SK-N-SH treated with all-trans-retinoic acid at 6 μM for 48 hours (cell line): ENCODE results near the gene ELAVL1.

Experiments used
- ATAC-seq: fragments of 200-7000 bp; cut with Tn5 transposase; 3 replicates; pipeline ENCODE4 v1.9.1; 2020; ENCODE audit warnings: mild to moderate bottlenecking, moderate library complexity
- ARNTL ChIP-seq: fragments of 450-650 bp; formaldehyde crosslinking; IDR thresholded peaks from 2 replicates; pipeline ENCODE4 v1.5.0; 2020; ENCODE audit warnings: low read depth, mild to moderate bottlenecking, moderate library complexity, borderline replicate concordance
- BACH2 ChIP-seq: fragments of 250-450 bp; sonication (Bioruptor Pico); IDR thresholded peaks from 2 replicates; pipeline ENCODE4 v1.9.0; 2021; ENCODE audit warnings: mild to moderate bottlenecking, borderline replicate concordance
- CSDC2 ChIP-seq: fragments of 250-450 bp; sonication (Bioruptor Pico); IDR thresholded peaks from 2 replicates; pipeline ENCODE4 v1.5.0; 2020; ENCODE audit warnings: mild to moderate bottlenecking, moderate library complexity
- ESRRG ChIP-seq: fragments of 250-450 bp; sonication (Bioruptor Pico); IDR thresholded peaks from 2 replicates; pipeline ENCODE4 v1.6.1; 2021; ENCODE audit warnings: mild to moderate bottlenecking
- GLIS3 ChIP-seq: fragments of 250-450 bp; sonication (Bioruptor Pico); IDR thresholded peaks from 2 replicates; pipeline ENCODE4 v1.5.0; 2020; ENCODE audit warnings: mild to moderate bottlenecking, moderate library complexity
- ISL1 ChIP-seq: fragments of 250-450 bp; sonication (Bioruptor Pico); IDR thresholded peaks from 2 replicates; pipeline ENCODE4 v2.1.2; 2022; ENCODE audit warnings: mild to moderate bottlenecking, moderate library complexity
- OSR1 ChIP-seq: fragments of 250-450 bp; sonication (Bioruptor Pico); IDR thresholded peaks from 2 replicates; pipeline ENCODE4 v1.8.0; 2022; ENCODE audit warnings: moderate library complexity, mild to moderate bottlenecking, inconsistent platforms
- PPARA ChIP-seq: fragments of 250-450 bp; sonication (Bioruptor Pico); IDR thresholded peaks from 2 replicates; pipeline ENCODE4 v1.5.0; 2020; ENCODE audit warnings: mild to moderate bottlenecking, borderline replicate concordance
- RARB ChIP-seq: fragments of 250-450 bp; sonication (Bioruptor Pico); IDR thresholded peaks from 2 replicates; pipeline ENCODE4 v1.8.0; 2021; ENCODE audit warnings: mild to moderate bottlenecking, moderate library complexity
- SNAI2 ChIP-seq: fragments of 250-450 bp; sonication (Bioruptor Pico); IDR thresholded peaks from 2 replicates; pipeline ENCODE4 v1.5.0; 2020; ENCODE audit warnings: mild to moderate bottlenecking, moderate library complexity
- TCF4 ChIP-seq: fragments of 250-450 bp; sonication (Bioruptor Pico); IDR thresholded peaks from 2 replicates; pipeline ENCODE4 v1.8.0; 2021; ENCODE audit warnings: mild to moderate bottlenecking, moderate library complexity, borderline replicate concordance
- TOX ChIP-seq: fragments of 250-450 bp; sonication (Bioruptor Pico); IDR thresholded peaks from 2 replicates; pipeline ENCODE4 v1.8.0; 2021; ENCODE audit warnings: mild to moderate bottlenecking, moderate library complexity, borderline replicate concordance
- ZC3H10 ChIP-seq: fragments of 250-450 bp; sonication (Bioruptor Pico); IDR thresholded peaks from 2 replicates; pipeline ENCODE4 v1.5.1; 2021; ENCODE audit warnings: mild to moderate bottlenecking, moderate library complexity
- ZFP3 ChIP-seq: fragments of 250-450 bp; sonication (Bioruptor Pico); IDR thresholded peaks from 2 replicates; pipeline ENCODE4 v1.5.0; 2020; ENCODE audit warnings: mild to moderate bottlenecking, moderate library complexity
- ZFP30 ChIP-seq: fragments of 450-650 bp; formaldehyde crosslinking; IDR thresholded peaks from 2 replicates; pipeline ENCODE4 v1.5.0; 2022; ENCODE audit warnings: mild to moderate bottlenecking, moderate library complexity
- ZNF565 ChIP-seq: fragments of 450-650 bp; formaldehyde crosslinking; conservative IDR thresholded peaks from 2 replicates; pipeline ENCODE4 v1.5.0; 2020; ENCODE audit warnings: low read depth, mild to moderate bottlenecking, moderate library complexity
- ZNF70 ChIP-seq: fragments of 450-650 bp; formaldehyde crosslinking; IDR thresholded peaks from 2 replicates; pipeline ENCODE4 v1.5.0; 2020; ENCODE audit warnings: mild to moderate bottlenecking, moderate library complexity
- ZNF8 ChIP-seq: fragments of 450-650 bp; formaldehyde crosslinking; IDR thresholded peaks from 2 replicates; pipeline ENCODE4 v1.5.0; 2020; ENCODE audit warnings: mild to moderate bottlenecking, moderate library complexity
- TF ChIP-seq, protein P1 (sequence below): fragments of 250-450 bp; sonication (Bioruptor Pico); IDR thresholded peaks from 2 replicates; pipeline ENCODE4 v1.5.0; 2020; ENCODE audit warnings: mild to moderate bottlenecking, moderate library complexity
- TF ChIP-seq, protein P2 (sequence below): fragments of 250-450 bp; sonication (Bioruptor Pico); IDR thresholded peaks from 2 replicates; pipeline ENCODE4 v1.5.1; 2021; ENCODE audit warnings: mild to moderate bottlenecking, moderate library complexity
- TF ChIP-seq, protein P3 (sequence below): fragments of 250-450 bp; sonication (Bioruptor Pico); IDR thresholded peaks from 2 replicates; pipeline ENCODE4 v1.5.1; 2020; ENCODE audit warnings: low read depth, mild to moderate bottlenecking, moderate library complexity
- TF ChIP-seq, protein P4 (sequence below): fragments of 250-450 bp; sonication (Bioruptor Pico); IDR thresholded peaks from 2 replicates; pipeline ENCODE4 v1.8.0; 2021; ENCODE audit warnings: low read depth, mild to moderate bottlenecking, moderate library complexity, borderline replicate concordance
- TF ChIP-seq, protein P5 (sequence below): fragments of 250-450 bp; sonication (Bioruptor Pico); IDR thresholded peaks from 2 replicates; pipeline ENCODE4 v1.8.0; 2020; ENCODE audit warnings: mild to moderate bottlenecking, moderate library complexity, borderline replicate concordance

ELAVL1 gene

DNA sequence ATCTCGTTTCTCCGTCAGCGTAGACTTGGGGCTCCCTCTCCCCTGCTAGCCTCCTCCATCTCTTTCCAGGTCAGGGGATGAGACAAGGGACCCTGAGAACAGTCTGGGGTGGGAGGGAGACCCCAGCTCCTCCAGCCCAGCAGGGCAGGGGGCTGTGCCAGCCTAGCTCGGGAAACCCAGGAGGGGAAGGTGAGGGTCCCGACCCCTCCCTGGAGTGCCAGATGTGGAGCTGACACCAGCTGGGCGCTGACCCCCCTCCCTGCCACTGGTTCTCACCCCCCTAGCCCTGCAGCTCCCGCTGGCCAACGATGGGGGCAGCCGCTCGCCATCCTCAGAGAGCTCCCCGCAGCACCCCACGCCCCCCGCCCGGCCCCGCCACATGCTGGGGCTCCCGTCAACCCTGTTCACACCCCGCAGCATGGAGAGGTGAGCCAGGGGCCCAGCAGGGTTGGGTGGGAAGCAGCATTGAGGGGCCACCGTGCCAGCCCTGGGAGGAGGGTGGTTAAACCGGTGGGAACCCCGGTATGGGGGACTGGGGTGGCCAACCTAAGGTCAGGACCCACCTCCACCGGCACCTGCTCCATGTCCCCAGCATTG is 95.9 kb downstream of the ELAVL1 start:
- TF ChIP-seq ESRRG (CRISPR knock-in tag) (no peak), TOX (no peak), ZFP3 (no peak), ZFP30 (no peak), OSR1 (CRISPR knock-in tag) (no peak), RARB (no peak), ISL1 (CRISPR knock-in tag) (no peak), BACH2 (no peak), ZC3H10 (CRISPR knock-in tag) (no peak), CSDC2 (no peak), ZNF70 (CRISPR knock-in tag) (no peak), ZNF565 (CRISPR knock-in tag) (no peak), SNAI2 (CRISPR knock-in tag) (no peak), GLIS3 (CRISPR knock-in tag) (no peak), PPARA (CRISPR knock-in tag) (no peak)
- TF ChIP-seq, protein P1, sequence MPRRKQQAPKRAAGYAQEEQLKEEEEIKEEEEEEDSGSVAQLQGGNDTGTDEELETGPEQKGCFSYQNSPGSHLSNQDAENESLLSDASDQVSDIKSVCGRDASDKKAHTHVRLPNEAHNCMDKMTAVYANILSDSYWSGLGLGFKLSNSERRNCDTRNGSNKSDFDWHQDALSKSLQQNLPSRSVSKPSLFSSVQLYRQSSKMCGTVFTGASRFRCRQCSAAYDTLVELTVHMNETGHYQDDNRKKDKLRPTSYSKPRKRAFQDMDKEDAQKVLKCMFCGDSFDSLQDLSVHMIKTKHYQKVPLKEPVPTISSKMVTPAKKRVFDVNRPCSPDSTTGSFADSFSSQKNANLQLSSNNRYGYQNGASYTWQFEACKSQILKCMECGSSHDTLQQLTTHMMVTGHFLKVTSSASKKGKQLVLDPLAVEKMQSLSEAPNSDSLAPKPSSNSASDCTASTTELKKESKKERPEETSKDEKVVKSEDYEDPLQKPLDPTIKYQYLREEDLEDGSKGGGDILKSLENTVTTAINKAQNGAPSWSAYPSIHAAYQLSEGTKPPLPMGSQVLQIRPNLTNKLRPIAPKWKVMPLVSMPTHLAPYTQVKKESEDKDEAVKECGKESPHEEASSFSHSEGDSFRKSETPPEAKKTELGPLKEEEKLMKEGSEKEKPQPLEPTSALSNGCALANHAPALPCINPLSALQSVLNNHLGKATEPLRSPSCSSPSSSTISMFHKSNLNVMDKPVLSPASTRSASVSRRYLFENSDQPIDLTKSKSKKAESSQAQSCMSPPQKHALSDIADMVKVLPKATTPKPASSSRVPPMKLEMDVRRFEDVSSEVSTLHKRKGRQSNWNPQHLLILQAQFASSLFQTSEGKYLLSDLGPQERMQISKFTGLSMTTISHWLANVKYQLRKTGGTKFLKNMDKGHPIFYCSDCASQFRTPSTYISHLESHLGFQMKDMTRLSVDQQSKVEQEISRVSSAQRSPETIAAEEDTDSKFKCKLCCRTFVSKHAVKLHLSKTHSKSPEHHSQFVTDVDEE: no peak
- TF ChIP-seq, protein P2, sequence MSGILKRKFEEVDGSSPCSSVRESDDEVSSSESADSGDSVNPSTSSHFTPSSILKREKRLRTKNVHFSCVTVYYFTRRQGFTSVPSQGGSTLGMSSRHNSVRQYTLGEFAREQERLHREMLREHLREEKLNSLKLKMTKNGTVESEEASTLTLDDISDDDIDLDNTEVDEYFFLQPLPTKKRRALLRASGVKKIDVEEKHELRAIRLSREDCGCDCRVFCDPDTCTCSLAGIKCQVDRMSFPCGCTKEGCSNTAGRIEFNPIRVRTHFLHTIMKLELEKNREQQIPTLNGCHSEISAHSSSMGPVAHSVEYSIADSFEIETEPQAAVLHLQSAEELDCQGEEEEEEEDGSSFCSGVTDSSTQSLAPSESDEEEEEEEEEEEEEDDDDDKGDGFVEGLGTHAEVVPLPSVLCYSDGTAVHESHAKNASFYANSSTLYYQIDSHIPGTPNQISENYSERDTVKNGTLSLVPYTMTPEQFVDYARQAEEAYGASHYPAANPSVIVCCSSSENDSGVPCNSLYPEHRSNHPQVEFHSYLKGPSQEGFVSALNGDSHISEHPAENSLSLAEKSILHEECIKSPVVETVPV (CRISPR knock-in tag): no peak
- TF ChIP-seq, protein P3, sequence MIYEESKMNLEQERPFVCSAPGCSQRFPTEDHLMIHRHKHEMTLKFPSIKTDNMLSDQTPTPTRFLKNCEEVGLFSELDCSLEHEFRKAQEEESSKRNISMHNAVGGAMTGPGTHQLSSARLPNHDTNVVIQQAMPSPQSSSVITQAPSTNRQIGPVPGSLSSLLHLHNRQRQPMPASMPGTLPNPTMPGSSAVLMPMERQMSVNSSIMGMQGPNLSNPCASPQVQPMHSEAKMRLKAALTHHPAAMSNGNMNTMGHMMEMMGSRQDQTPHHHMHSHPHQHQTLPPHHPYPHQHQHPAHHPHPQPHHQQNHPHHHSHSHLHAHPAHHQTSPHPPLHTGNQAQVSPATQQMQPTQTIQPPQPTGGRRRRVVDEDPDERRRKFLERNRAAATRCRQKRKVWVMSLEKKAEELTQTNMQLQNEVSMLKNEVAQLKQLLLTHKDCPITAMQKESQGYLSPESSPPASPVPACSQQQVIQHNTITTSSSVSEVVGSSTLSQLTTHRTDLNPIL (CRISPR knock-in tag): no peak
- TF ChIP-seq, protein P4, sequence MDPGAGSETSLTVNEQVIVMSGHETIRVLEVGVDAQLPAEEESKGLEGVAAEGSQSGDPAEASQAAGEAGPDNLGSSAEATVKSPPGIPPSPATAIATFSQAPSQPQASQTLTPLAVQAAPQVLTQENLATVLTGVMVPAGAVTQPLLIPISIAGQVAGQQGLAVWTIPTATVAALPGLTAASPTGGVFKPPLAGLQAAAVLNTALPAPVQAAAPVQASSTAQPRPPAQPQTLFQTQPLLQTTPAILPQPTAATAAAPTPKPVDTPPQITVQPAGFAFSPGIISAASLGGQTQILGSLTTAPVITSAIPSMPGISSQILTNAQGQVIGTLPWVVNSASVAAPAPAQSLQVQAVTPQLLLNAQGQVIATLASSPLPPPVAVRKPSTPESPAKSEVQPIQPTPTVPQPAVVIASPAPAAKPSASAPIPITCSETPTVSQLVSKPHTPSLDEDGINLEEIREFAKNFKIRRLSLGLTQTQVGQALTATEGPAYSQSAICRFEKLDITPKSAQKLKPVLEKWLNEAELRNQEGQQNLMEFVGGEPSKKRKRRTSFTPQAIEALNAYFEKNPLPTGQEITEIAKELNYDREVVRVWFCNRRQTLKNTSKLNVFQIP (CRISPR knock-in tag): no peak
- TF ChIP-seq, protein P5, sequence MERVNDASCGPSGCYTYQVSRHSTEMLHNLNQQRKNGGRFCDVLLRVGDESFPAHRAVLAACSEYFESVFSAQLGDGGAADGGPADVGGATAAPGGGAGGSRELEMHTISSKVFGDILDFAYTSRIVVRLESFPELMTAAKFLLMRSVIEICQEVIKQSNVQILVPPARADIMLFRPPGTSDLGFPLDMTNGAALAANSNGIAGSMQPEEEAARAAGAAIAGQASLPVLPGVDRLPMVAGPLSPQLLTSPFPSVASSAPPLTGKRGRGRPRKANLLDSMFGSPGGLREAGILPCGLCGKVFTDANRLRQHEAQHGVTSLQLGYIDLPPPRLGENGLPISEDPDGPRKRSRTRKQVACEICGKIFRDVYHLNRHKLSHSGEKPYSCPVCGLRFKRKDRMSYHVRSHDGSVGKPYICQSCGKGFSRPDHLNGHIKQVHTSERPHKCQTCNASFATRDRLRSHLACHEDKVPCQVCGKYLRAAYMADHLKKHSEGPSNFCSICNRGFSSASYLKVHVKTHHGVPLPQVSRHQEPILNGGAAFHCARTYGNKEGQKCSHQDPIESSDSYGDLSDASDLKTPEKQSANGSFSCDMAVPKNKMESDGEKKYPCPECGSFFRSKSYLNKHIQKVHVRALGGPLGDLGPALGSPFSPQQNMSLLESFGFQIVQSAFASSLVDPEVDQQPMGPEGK (CRISPR knock-in tag): no peak
- ATAC-seq: no peak

DNA sequence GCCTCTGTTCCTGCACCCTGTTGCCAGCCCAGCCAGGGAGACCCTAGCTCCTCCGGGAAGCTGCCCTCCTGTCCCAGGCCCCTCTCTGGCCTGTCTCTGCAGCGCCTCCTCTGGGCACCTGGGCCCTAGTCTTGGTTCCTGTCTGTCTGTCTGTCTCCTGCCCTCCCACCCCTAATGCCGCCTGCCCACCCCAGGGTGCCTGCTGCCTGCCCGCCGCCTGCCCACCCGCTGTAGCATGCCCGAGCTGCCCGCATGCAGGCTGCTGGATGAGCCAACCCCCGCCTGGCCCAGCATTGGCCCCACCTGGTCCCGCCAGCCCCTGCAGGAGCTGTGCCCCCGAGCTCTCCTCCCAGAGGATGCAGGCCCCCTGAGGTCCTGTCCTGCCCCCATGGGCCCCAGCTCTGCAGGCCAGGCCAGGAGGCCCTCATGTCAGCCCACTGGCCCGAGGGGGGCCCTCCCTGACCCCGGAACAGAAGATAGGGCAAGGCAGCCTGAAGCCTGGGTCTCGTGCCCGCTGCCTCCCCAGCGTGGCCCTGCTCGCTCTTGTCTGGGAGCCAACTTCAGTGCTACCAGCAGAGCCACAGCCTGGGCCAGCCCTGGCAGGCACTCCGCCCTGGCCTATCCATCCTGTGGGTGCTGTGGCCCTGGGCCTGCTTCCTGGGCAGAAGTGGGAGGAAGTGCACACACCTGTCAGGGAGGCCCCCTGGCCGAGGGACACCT is 96.5 kb downstream of the ELAVL1 start:
- ATAC-seq: no peak
- TF ChIP-seq ZC3H10 (CRISPR knock-in tag) (no peak), TCF4 (no peak), ZFP3 (no peak), GLIS3 (CRISPR knock-in tag) (no peak), ZNF8 (CRISPR knock-in tag) (no peak), BACH2 (no peak), ARNTL (CRISPR knock-in tag) (no peak), SNAI2 (CRISPR knock-in tag) (no peak), ISL1 (CRISPR knock-in tag) (no peak), RARB (no peak)
- TF ChIP-seq, protein P1: no peak
- TF ChIP-seq, protein P4 (CRISPR knock-in tag): no peak
- TF ChIP-seq, protein P2 (CRISPR knock-in tag): no peak
